Osteoblast (primary cell): ENCODE measurements around the gene LIN7B. TPM values are rescaled to one million over a fixed set of nuclear protein-coding genes. Genes with fewer than 3 reads are reported as not detected.

ENCODE experiments used
- DNase-seq: peaks from one replicate; pipeline ENCODE4 v3.0.0; 2011; ENCODE audit warnings: low spot score, mixed read lengths; ENCODE audit not compliant: insufficient read length; ENCODE audit errors: missing footprints
- H2AFZ ChIP-seq: 2 replicates; pipeline ENCODE4 v1.6.0; 2011; ENCODE audit warnings: mild to moderate bottlenecking, low read length
- H3K27ac ChIP-seq: 2 replicates; pipeline ENCODE4 v1.5.1; 2011; ENCODE audit warnings: mild to moderate bottlenecking, low read depth, low read length, moderate library complexity
- H3K27me3 ChIP-seq: 2 replicates; pipeline ENCODE4 v1.6.0; 2012; ENCODE audit warnings: mild to moderate bottlenecking, control low read depth, inconsistent platforms, low read length, moderate library complexity; ENCODE audit not compliant: insufficient read depth
- H3K36me3 ChIP-seq: 2 replicates; pipeline ENCODE4 v1.5.1; 2011; ENCODE audit warnings: mild to moderate bottlenecking, low read length, control low read depth, moderate library complexity; ENCODE audit not compliant: insufficient read depth
- H3K4me1 ChIP-seq: 2 replicates; pipeline ENCODE4 v1.5.1; 2011; ENCODE audit warnings: mild to moderate bottlenecking, low read length, control low read depth, moderate library complexity; ENCODE audit not compliant: insufficient read depth
- H3K4me2 ChIP-seq: 2 replicates; pipeline ENCODE4 v1.6.0; 2011; ENCODE audit warnings: mild to moderate bottlenecking, low read length; ENCODE audit not compliant: insufficient read depth
- H3K4me3 ChIP-seq: fragments of 200-600 bp; sonication (generic); 3 replicates; pipeline ENCODE4 v1.5.1; 2012; ENCODE audit warnings: mild to moderate bottlenecking, low read length, inconsistent platforms; ENCODE audit not compliant: insufficient read depth
- H3K79me2 ChIP-seq: 2 replicates; pipeline ENCODE4 v1.6.0; 2012; ENCODE audit warnings: mild to moderate bottlenecking, low read length, control low read depth, inconsistent platforms; ENCODE audit not compliant: insufficient read depth
- H3K9me3 ChIP-seq: 2 replicates; pipeline ENCODE4 v1.5.1; 2011; ENCODE audit warnings: low read depth, low read length, control low read depth
- H4K20me1 ChIP-seq: 2 replicates; pipeline ENCODE4 v1.6.0; 2012; ENCODE audit warnings: mild to moderate bottlenecking, low read length, control low read depth; ENCODE audit not compliant: insufficient read depth
- total RNA-seq: library from RNA; depleted of rRNA; stranded (reverse); fragments of >200 nt; gene quantifications from 2 replicates; pipeline ENCODE4 v1.2.3, GENCODE V29; 2012
- TF ChIP-seq, protein P1 (sequence below): IDR thresholded peaks from 2 replicates; pipeline ENCODE4 v1.5.1; 2011; ENCODE audit warnings: mild to moderate bottlenecking, low read depth, low read length, moderate library complexity; ENCODE audit errors: extremely low read depth

LIN7B gene
- total RNA-seq, 1 donor = 6.2 TPM

DNA sequence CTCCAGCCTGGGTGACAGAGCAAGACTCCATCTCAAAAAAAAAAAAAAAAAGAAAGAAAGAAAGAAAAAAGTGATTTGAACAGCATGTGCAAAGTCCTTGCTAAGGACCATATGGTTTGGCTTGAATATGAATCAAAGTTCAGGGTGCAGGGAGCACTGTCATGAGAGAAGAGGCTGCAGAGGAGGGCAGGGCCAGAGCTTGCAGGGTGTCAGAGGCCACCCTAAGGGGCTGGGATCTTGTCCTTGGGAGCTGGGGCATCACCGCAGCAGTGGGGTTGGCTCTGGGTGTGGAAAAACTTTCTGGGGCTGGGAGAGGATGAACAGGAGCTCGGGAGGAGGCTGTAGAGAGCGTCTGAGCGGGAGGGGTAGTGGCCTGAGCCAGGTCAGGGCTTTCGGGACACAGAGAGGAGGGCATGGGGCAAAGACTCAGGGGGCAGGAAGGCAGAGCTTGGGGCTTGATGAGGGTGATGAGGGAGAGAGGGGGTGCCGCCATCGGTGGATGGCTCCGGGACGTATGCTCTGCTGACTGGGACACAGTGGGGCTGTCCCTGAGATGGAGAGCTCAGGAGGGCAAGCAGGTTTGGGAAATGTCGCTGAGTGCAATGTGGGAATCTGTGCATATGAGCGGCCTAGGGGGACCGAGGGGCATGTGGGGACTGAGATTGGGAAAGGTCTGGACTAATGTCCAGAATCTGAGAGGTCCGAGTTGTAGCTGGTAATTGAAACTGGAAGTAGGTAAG, 46.5 kb downstream of the LIN7B start:
- peak; percentile 57 for DNase-seq
- Histone ChIP-seq H3K79me2 (peaks cover 28% of the 10 kb centered on the region), H3K4me1 (peaks cover 13% of the 10 kb centered on the region), H3K4me2 (no peak overlapping the region), H3K27ac (no peak overlapping the region), H3K36me3 (peaks cover 3% of the 10 kb centered on the region), H4K20me1 (peaks cover 26% of the 10 kb centered on the region), H3K4me3 (no peak overlapping the region), H3K9me3 (no peaks in the 10 kb centered on the region), H2AFZ (no peak overlapping the region), H3K27me3 (peaks cover 3% of the 10 kb centered on the region)
- TF ChIP-seq, protein P1, sequence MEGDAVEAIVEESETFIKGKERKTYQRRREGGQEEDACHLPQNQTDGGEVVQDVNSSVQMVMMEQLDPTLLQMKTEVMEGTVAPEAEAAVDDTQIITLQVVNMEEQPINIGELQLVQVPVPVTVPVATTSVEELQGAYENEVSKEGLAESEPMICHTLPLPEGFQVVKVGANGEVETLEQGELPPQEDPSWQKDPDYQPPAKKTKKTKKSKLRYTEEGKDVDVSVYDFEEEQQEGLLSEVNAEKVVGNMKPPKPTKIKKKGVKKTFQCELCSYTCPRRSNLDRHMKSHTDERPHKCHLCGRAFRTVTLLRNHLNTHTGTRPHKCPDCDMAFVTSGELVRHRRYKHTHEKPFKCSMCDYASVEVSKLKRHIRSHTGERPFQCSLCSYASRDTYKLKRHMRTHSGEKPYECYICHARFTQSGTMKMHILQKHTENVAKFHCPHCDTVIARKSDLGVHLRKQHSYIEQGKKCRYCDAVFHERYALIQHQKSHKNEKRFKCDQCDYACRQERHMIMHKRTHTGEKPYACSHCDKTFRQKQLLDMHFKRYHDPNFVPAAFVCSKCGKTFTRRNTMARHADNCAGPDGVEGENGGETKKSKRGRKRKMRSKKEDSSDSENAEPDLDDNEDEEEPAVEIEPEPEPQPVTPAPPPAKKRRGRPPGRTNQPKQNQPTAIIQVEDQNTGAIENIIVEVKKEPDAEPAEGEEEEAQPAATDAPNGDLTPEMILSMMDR = no peak

- no peak overlapping the region for H3K27ac ChIP-seq
- TF ChIP-seq, protein P1 = no peak
- no peak overlapping the region for H3K4me2 ChIP-seq
- H4K20me1 ChIP-seq = peaks cover 29% of the 10 kb centered on the region
- peaks cover 13% of the 10 kb centered on the region for H3K4me1 ChIP-seq
- no peaks in the 10 kb centered on the region for H3K27me3 ChIP-seq
- no peaks in the 10 kb centered on the region for H3K9me3 ChIP-seq
- peaks cover 3% of the 10 kb centered on the region for H3K36me3 ChIP-seq
- no peak overlapping the region for H2AFZ ChIP-seq
- no peak overlapping the region for H3K4me3 ChIP-seq
- peak; percentile 94 for DNase-seq
- H3K79me2 ChIP-seq = peaks cover 30% of the 10 kb centered on the region
Observed at GRCh38 chr19:49161987-49162386, 47.8 kb downstream of the LIN7B start.

DNA sequence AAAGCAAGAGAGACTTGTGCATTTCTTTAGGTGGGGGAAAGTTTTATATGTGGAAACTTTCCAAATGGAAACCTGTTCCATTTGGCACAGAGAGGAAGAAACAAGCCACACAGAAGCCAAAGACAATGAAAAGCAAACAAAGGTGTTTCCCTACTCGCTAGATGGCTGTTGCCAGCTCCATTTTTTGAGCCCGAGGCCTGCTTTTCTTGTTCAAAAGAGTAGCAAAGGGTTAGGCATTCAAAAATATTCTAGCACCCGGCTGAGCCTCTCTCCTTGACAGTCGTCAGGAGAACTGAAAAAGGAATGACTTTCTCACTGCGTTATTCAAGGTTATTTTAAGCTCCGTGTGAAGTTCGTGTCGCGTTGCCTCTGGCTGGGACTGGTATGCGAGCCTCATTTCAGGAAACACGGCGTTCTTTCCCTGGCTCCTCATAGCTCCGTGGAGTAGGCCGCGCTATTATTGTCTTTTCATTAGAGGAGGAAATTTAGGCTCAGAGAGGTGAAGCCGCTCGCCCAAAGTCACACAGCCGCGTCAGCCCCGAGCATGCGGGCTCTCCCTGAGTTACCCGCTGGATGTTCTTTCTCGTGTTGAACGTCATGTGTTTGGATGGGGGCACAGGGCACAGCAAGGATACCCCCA, 51.1 kb downstream of the LIN7B start:
- TF ChIP-seq, protein P1 = no peak
- H3K36me3 ChIP-seq = peaks cover 12% of the 10 kb centered on the region
- H3K9me3 ChIP-seq = no peaks in the 10 kb centered on the region
- no peak overlapping the region for H2AFZ ChIP-seq
- H4K20me1 ChIP-seq = peaks cover 18% of the 10 kb centered on the region
- H3K4me3 ChIP-seq = no peak overlapping the region
- H3K27me3 ChIP-seq = no peaks in the 10 kb centered on the region
- no peak overlapping the region for H3K4me2 ChIP-seq
- H3K79me2 ChIP-seq = peaks cover 12% of the 10 kb centered on the region
- DNase-seq = peak; percentile 61
- H3K27ac ChIP-seq = no peak overlapping the region
- H3K4me1 ChIP-seq = peaks cover 6% of the 10 kb centered on the region

DNA sequence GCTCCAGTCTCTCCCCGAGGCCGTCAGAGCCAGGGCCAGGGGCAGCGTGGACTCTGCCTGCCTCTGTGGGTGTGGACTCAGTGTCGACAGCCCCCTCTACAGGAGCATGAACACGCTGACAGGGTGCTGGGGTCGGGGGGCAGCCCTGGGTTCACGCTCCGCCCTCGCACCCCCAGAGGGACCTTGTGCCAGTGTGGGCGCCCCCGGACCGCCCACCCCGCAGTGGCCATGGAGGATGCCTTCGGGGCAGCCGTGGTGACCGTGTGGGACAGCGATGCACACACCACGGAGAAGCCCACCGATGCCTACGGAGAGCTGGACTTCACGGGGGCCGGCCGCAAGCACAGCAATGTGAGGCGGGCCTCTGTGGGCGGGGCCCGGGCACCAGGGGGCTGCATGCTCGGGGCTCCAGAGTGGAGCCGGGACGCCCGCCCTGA, 51.7 kb downstream of the LIN7B start:
- Histone ChIP-seq H3K4me2 (no peak overlapping the region), H3K79me2 (peaks cover 7% of the 10 kb centered on the region), H3K4me1 (peaks cover 6% of the 10 kb centered on the region), H3K9me3 (no peaks in the 10 kb centered on the region), H3K27me3 (no peaks in the 10 kb centered on the region), H3K4me3 (no peak overlapping the region), H2AFZ (no peak overlapping the region), H4K20me1 (peaks cover 12% of the 10 kb centered on the region), H3K36me3 (peaks cover 18% of the 10 kb centered on the region), H3K27ac (no peak overlapping the region)
- DNase-seq = no peak
- TF ChIP-seq, protein P1 = no peak
